Progenitor cell of endocrine pancreas (in vitro differentiated cells): ENCODE data around the gene PPM1A. TPM values are rescaled to one million over a fixed set of nuclear protein-coding genes. Genes with fewer than 3 reads are reported as not detected.

Experiments
- DNase-seq: peaks from one replicate; pipeline ENCODE4 v3.0.0; 2021; ENCODE audit warnings: low spot score; ENCODE audit not compliant: unreplicated experiment
- H3K27ac Mint-ChIP-seq: 2 replicates; pipeline ENCODE4 v1.8.0; 2021; ENCODE audit warnings: mild to moderate bottlenecking, moderate library complexity, mixed read lengths
- H3K27me3 Mint-ChIP-seq: 2 replicates; pipeline ENCODE4 v1.8.0; 2021; ENCODE audit warnings: mixed read lengths
- H3K36me3 Mint-ChIP-seq: 2 replicates; pipeline ENCODE4 v1.8.0; 2022; ENCODE audit warnings: mixed read lengths; ENCODE audit not compliant: insufficient read depth
- H3K4me1 Mint-ChIP-seq: 2 replicates; pipeline ENCODE4 v1.8.0; 2021; ENCODE audit warnings: low read depth, mixed read lengths
- H3K4me3 Mint-ChIP-seq: 2 replicates; pipeline ENCODE4 v1.8.0; 2021; ENCODE audit warnings: low read depth, mild to moderate bottlenecking, moderate library complexity, mixed read lengths
- H3K9me3 Mint-ChIP-seq: 2 replicates; pipeline ENCODE4 v1.8.0; 2021; ENCODE audit warnings: low read depth, mixed read lengths
- total RNA-seq: library from RNA; stranded (reverse); gene quantifications from 2 replicates; pipeline ENCODE4 v1.2.1, GENCODE V29; 2021
- TF ChIP-seq, protein P1 (sequence below): fragments of 200-600 bp; sonication (generic); IDR thresholded peaks from one replicate; pipeline ENCODE4 v1.5.0; 2021; ENCODE audit warnings: antibody characterized with exemption, mild to moderate bottlenecking; ENCODE audit not compliant: unreplicated experiment

The PPM1A gene
- total RNA-seq, 1 donor from 2014 or later = 43.1 TPM

GRCh38 chr14:60251877-60252276 is 2.9 kb downstream of the PPM1A start:
- peaks cover 34% of the 10 kb centered on the region for H3K4me1 Mint-ChIP-seq
- no peaks in the 10 kb centered on the region for H3K27me3 Mint-ChIP-seq
- peaks cover 2% of the 10 kb centered on the region for H3K36me3 Mint-ChIP-seq
- TF ChIP-seq, protein P1, sequence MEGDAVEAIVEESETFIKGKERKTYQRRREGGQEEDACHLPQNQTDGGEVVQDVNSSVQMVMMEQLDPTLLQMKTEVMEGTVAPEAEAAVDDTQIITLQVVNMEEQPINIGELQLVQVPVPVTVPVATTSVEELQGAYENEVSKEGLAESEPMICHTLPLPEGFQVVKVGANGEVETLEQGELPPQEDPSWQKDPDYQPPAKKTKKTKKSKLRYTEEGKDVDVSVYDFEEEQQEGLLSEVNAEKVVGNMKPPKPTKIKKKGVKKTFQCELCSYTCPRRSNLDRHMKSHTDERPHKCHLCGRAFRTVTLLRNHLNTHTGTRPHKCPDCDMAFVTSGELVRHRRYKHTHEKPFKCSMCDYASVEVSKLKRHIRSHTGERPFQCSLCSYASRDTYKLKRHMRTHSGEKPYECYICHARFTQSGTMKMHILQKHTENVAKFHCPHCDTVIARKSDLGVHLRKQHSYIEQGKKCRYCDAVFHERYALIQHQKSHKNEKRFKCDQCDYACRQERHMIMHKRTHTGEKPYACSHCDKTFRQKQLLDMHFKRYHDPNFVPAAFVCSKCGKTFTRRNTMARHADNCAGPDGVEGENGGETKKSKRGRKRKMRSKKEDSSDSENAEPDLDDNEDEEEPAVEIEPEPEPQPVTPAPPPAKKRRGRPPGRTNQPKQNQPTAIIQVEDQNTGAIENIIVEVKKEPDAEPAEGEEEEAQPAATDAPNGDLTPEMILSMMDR = no peak
- no peaks in the 10 kb centered on the region for H3K9me3 Mint-ChIP-seq
- H3K4me3 Mint-ChIP-seq = peak overlapping the region; percentile 80
- H3K27ac Mint-ChIP-seq = peak overlapping the region; percentile 50
- no peak for DNase-seq

DNA sequence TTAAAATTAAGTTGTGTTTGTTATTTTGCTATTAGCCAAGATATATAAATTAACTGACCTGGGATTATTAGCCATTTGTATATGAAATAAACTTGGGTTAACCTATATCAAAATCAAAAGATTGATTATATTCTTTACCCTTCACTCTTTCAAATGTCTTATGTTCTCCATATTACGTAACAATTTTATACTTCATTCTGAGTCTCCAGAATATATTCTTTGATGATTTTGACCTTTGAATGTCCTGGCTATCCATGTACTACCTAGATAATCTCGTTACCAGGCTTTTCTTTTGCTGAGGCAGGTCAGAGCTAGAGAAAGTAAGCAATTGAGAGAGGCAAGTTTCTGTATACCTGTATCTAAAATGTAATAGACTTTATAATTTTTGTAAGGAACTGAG is 3.6 kb downstream of the PPM1A start:
- peaks cover 33% of the 10 kb centered on the region for H3K4me1 Mint-ChIP-seq
- H3K9me3 Mint-ChIP-seq = no peaks in the 10 kb centered on the region
- peaks cover 2% of the 10 kb centered on the region for H3K36me3 Mint-ChIP-seq
- no peak overlapping the region for H3K4me3 Mint-ChIP-seq
- no peak for DNase-seq
- TF ChIP-seq, protein P1 = no peak
- H3K27me3 Mint-ChIP-seq = no peaks in the 10 kb centered on the region
- no peak overlapping the region for H3K27ac Mint-ChIP-seq

DNA sequence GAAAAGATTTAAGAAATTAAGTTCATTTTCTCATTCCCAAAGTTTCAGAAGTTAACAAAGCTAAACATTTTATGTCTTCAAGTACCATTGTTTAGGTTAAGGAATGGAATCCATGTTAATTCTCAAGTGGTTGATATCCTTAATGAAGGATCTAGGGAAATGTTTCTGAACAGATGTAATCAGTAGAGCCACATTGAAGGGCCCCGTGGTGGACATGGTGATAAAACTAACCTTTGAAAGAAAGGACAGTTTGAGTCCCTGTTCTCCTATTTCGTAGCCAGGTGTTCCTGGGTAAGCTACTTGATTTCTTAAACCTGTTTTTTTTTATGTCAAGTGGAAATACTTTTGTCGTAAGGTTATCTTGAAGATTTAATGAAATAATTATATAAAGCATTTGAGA is 4.6 kb downstream of the PPM1A start:
- Mint-ChIP-seq H3K27me3 (no peaks in the 10 kb centered on the region), H3K27ac (no peak overlapping the region), H3K9me3 (no peaks in the 10 kb centered on the region), H3K36me3 (peaks cover 2% of the 10 kb centered on the region), H3K4me3 (no peak overlapping the region), H3K4me1 (peaks cover 29% of the 10 kb centered on the region)
- DNase-seq = no peak
- TF ChIP-seq, protein P1 = no peak

GRCh38 chr14:60254176-60254575 is 5.2 kb downstream of the PPM1A start:
- H3K27me3 Mint-ChIP-seq = no peaks in the 10 kb centered on the region
- no peaks in the 10 kb centered on the region for H3K9me3 Mint-ChIP-seq
- peaks cover 2% of the 10 kb centered on the region for H3K36me3 Mint-ChIP-seq
- no peak for DNase-seq
- no peak overlapping the region for H3K4me3 Mint-ChIP-seq
- TF ChIP-seq, protein P1 = no peak
- no peak overlapping the region for H3K27ac Mint-ChIP-seq
- peaks cover 31% of the 10 kb centered on the region for H3K4me1 Mint-ChIP-seq

GRCh38 chr14:60257865-60258264 is 8.8 kb downstream of the PPM1A start:
- Mint-ChIP-seq H3K4me1 (peaks cover 20% of the 10 kb centered on the region), H3K9me3 (no peaks in the 10 kb centered on the region), H3K4me3 (no peak overlapping the region), H3K27me3 (no peaks in the 10 kb centered on the region), H3K36me3 (peaks cover 5% of the 10 kb centered on the region), H3K27ac (no peak overlapping the region)
- DNase-seq = no peak
- TF ChIP-seq, protein P1 = no peak
